ENCODE data around the gene CFAP410. TPM values are rescaled to one million over a fixed set of nuclear protein-coding genes. Genes with fewer than 3 reads are reported as not detected.

CFAP410 gene
- total and polyA plus RNA-seq, 11 donors: 10.4 to 31.6 (median 16.4) TPM

DNA sequence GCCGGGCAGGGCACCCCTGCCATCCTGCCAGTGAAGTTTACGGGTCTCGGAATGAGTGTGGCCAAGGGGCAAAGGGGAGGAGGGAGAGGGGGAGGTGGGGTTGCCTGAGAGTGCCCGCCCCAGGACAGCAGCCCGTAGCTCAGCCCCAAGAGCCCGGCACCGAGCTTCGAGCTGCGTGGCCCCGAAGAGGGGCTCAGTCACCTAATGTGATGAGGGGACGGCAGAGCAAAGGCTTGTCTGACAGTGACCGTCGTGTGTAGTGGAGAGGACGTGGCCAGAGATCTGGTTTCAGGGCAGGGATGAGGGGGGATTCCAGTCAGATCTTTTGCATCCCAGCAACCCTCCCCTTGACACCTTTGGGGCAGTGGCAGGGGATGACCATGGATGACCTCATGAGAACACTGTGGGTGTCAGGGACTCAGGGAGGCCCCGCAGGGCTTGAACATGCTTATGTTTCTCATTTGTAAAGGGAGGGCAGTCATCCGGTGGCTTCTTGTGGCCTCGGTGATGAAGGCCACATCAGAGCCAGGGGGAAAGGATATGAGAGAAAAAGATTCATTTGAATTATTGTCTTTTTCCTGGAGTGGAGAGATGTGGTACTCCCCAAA, 13.2 kb upstream of the CFAP410 start:
- Histone ChIP-seq H3K4me1 (peaks cover 0 to 51% (median 0%) of the 10 kb centered on the region in 12 donors), H3K4me3 (peak overlapping the region in 1 of 12 donors; percentile 65), H3K27me3 (peaks cover 9 to 40% (median 30%) of the 10 kb centered on the region in 9 donors), H3K9me3 (no peaks in the 10 kb centered on the region), H3K36me3 (peaks cover 0 to 6% (median 0%) of the 10 kb centered on the region in 9 donors), H3K27ac (peak overlapping the region in 8 of 12 donors; percentile 15 to 93 (median 42))
- TF ChIP-seq POLR2A (IDR thresholded peaks at IDR 0.05): no peak
- 74 to 81% (median 79%) methylated on average over 17 of the region's 17 CpGs for WGBS, 4 donors
- DNase-seq: no peak
- ATAC-seq: no peak
- intact Hi-C loops (cut with DNase I): no loop called here

DNA sequence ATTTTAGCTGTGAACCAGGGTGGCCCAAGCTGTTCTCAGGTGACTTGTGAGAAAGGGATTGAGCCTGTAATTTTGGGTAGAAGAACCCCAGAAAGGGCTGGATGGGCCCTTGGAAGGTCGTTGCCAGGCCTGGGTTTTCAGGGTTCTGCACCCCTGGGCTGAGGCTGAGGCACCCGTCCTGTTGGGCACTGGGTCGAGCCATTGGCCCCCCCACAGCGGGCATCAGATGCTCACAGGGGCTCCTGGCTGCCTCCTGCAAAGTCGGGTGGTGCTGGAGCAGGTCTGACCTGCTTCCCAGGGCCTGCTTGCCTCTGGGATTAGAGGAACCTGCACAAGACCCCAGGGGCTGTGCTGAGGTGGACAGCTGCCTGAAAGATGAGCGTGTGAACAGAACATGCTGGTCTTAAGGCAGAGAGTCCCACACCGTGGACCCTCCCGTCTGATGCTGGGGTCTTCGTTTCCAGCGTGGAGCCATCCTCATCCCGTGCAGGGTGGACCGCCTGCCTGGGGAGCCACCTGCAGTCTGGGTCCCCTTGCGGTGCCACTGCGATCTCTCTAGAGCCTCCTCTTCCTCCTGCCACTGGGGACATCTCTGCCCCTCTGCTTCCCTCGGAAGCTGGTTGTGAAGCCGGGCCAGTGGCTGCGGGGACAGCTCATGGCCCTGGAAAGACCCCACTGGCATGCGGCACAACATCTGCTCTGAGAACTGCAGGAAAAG, 12.5 kb upstream of the CFAP410 start:
- H3K27me3 ChIP-seq: peaks cover 9 to 40% (median 30%) of the 10 kb centered on the region in 9 donors

GRCh38 chr21:44350773-44351481, 11.7 kb upstream of the CFAP410 start:
- TF ChIP-seq POLR2A (IDR thresholded peaks at IDR 0.05): no peak
- TF ChIP-seq CTCF (IDR thresholded peaks at IDR 0.05): no peak
- intact Hi-C loops (cut with DNase I): no loop called here
- H3K4me3 ChIP-seq: peak overlapping the region in 1 of 12 donors; percentile 20
- no peaks in the 10 kb centered on the region for H3K9me3 ChIP-seq
- WGBS, 4 donors: 20 to 33% (median 26%) methylated on average over 1 to 42 of the region's 42 CpGs
- no peak overlapping the region for H3K27ac ChIP-seq
- H3K36me3 ChIP-seq: no peaks in the 10 kb centered on the region
- no peak for ATAC-seq
- H3K4me1 ChIP-seq: peaks cover 0 to 39% (median 0%) of the 10 kb centered on the region in 12 donors
- H3K27me3 ChIP-seq: peaks cover 9 to 40% (median 30%) of the 10 kb centered on the region in 9 donors
- no peak for DNase-seq

More for the DNA sequence above, 12.5 kb upstream of the CFAP410 start:
- H3K9me3 ChIP-seq: no peaks in the 10 kb centered on the region
- no peak overlapping the region for H3K27ac ChIP-seq
- 78 to 83% (median 81%) methylated on average over 12 to 18 of the region's 18 CpGs for WGBS, 4 donors
- H3K4me1 ChIP-seq: peaks cover 0 to 47% (median 0%) of the 10 kb centered on the region in 12 donors
- H3K4me3 ChIP-seq: no peak overlapping the region
- intact Hi-C loops (cut with DNase I): no loop called here
- ATAC-seq (no peak), DNase-seq (no peak)
- H3K36me3 ChIP-seq: no peaks in the 10 kb centered on the region
- TF ChIP-seq POLR2A (IDR thresholded peaks at IDR 0.05): no peak
- TF ChIP-seq CTCF (IDR thresholded peaks at IDR 0.05): no peak

GRCh38 chr21:44349847-44350772, 10.9 kb upstream of the CFAP410 start:
- no peak overlapping the region for H3K27ac ChIP-seq
- H3K27me3 ChIP-seq: peaks cover 9 to 40% (median 30%) of the 10 kb centered on the region in 9 donors
- peaks cover 0 to 31% (median 0%) of the 10 kb centered on the region in 12 donors for H3K4me1 ChIP-seq
- peak overlapping the region in 4 of 12 donors; percentile 20 to 34 (median 26) for H3K4me3 ChIP-seq
- TF ChIP-seq CTCF (IDR thresholded peaks at IDR 0.05) (no peak), POLR2A (IDR thresholded peaks at IDR 0.05) (no peak)
- H3K36me3 ChIP-seq: no peaks in the 10 kb centered on the region
- ATAC-seq: no peak
- WGBS, 4 donors: 10 to 15% (median 11%) methylated on average over 30 to 113 of the region's 113 CpGs
- intact Hi-C loops (cut with DNase I): loop anchor here in 4 of 10 donors (10.0 kb wide), 3 partner anchors 105 to 445 kb away; partner anchors contain the start of gene LRRC3 (in 2 of the 4)
- no peak for DNase-seq
- no peaks in the 10 kb centered on the region for H3K9me3 ChIP-seq

All from heart left ventricle (tissue), 16 donors.